ENCODE results near the gene AGAP1.

Gene AGAP1

GRCh38 chr2:235511187-235511661 lies 17.4 kb downstream of the AGAP1 start:
- no peak for DNase-seq

GRCh38 chr2:235511751-235512698 lies 18.2 kb downstream of the AGAP1 start:
- no peak for DNase-seq

- DNase-seq, result no peak
Observed at GRCh38 chr2:235512699-235513053, 18.8 kb downstream of the AGAP1 start.

GRCh38 chr2:235513984-235514626 lies 20.3 kb downstream of the AGAP1 start:
- no peak for DNase-seq

- DNase-seq, result peak; percentile 33
Observed at GRCh38 chr2:235514627-235515363, 21.0 kb downstream of the AGAP1 start.

GRCh38 chr2:235515364-235515742 lies 21.5 kb downstream of the AGAP1 start:
- DNase-seq, result no peak

GRCh38 chr2:235515821-235516220 lies 22.0 kb downstream of the AGAP1 start:
- no peak for DNase-seq

- DNase-seq, result no peak
Observed at GRCh38 chr2:235516257-235516656, 22.4 kb downstream of the AGAP1 start.

GRCh38 chr2:235518322-235519090 lies 24.7 kb downstream of the AGAP1 start:
- peak; percentile 35 for DNase-seq

GRCh38 chr2:235520787-235521186 lies 26.9 kb downstream of the AGAP1 start:
- DNase-seq, result no peak

- peak; percentile 63 for DNase-seq
Observed at GRCh38 chr2:235521844-235522243, 28.0 kb downstream of the AGAP1 start.

- DNase-seq, result no peak
Observed at GRCh38 chr2:235523021-235523420, 29.2 kb downstream of the AGAP1 start.

GRCh38 chr2:235523486-235524150 lies 29.8 kb downstream of the AGAP1 start:
- DNase-seq, result no peak

GRCh38 chr2:235526166-235526565 lies 32.3 kb downstream of the AGAP1 start:
- no peak for DNase-seq

- peak; percentile 14 for DNase-seq
Observed at GRCh38 chr2:235527806-235528469, 34.1 kb downstream of the AGAP1 start.

- no peak for DNase-seq
Observed at GRCh38 chr2:235529621-235530020, 35.8 kb downstream of the AGAP1 start.

- DNase-seq, result no peak
Observed at GRCh38 chr2:235530735-235531134, 36.9 kb downstream of the AGAP1 start.

- no peak for DNase-seq
Observed at GRCh38 chr2:235532307-235532706, 38.5 kb downstream of the AGAP1 start.

- DNase-seq, result no peak
Observed at GRCh38 chr2:235533198-235533597, 39.4 kb downstream of the AGAP1 start.

- DNase-seq, result peak; percentile 89
Observed at GRCh38 chr2:235533616-235534385, 40.0 kb downstream of the AGAP1 start.
